Astrocyte (in vitro differentiated cells and primary cell): ENCODE measurements around the gene HERC2. TPM values are rescaled to one million over a fixed set of nuclear protein-coding genes. Genes with fewer than 3 reads are reported as not detected.

Experiments used
- DNase-seq: peaks from one replicate; pipeline ENCODE4 v3.0.0-alpha.2; 2010; ENCODE audit warnings: low read depth
- FAIRE-seq: peaks from 2 replicates; lab custom pipeline; 2011; peaks lifted over from hg19 to GRCh38; lab: Jason Lieb, UNC
- H2AFZ ChIP-seq: 2 replicates; pipeline ENCODE4 v1.6.0; 2012; ENCODE audit warnings: low read depth, low read length, inconsistent platforms
- H3K27ac ChIP-seq: 2 replicates; pipeline ENCODE4 v1.5.1; 2011; ENCODE audit warnings: low read depth, low read length, inconsistent platforms
- H3K27me3 ChIP-seq: 2 replicates; pipeline ENCODE4 v1.6.0; 2011; ENCODE audit warnings: low read length, inconsistent platforms; ENCODE audit not compliant: insufficient read depth
- H3K36me3 ChIP-seq: 2 replicates; pipeline ENCODE4 v1.5.1; 2011; ENCODE audit warnings: low read length, inconsistent platforms; ENCODE audit not compliant: insufficient read depth
- H3K4me1 ChIP-seq: 2 replicates; pipeline ENCODE4 v1.5.1; 2011; ENCODE audit warnings: low read length, inconsistent platforms; ENCODE audit not compliant: insufficient read depth
- H3K4me2 ChIP-seq: 2 replicates; pipeline ENCODE4 v1.6.0; 2012; ENCODE audit warnings: low read length, inconsistent platforms
- H3K4me3 ChIP-seq: 2 replicates; pipeline ENCODE4 v1.5.1; 2011; ENCODE audit warnings: low read depth, mild to moderate bottlenecking, low read length, inconsistent platforms; ENCODE audit not compliant: insufficient read depth
- H3K79me2 ChIP-seq: 2 replicates; pipeline ENCODE4 v1.6.0; 2012; ENCODE audit warnings: mild to moderate bottlenecking, low read length, inconsistent platforms; ENCODE audit not compliant: insufficient read depth
- H3K9ac ChIP-seq: 2 replicates; pipeline ENCODE4 v1.6.0; 2012; ENCODE audit warnings: mild to moderate bottlenecking, low read length, inconsistent platforms
- H3K9me3 ChIP-seq: 2 replicates; pipeline ENCODE4 v1.5.1; 2012; ENCODE audit warnings: low read depth, mild to moderate bottlenecking, low read length, inconsistent platforms; ENCODE audit not compliant: insufficient read depth
- H4K20me1 ChIP-seq: 2 replicates; pipeline ENCODE4 v1.6.0; 2012; ENCODE audit warnings: low read length, inconsistent platforms; ENCODE audit not compliant: insufficient read depth
- H3K27ac Mint-ChIP-seq: one replicate; pipeline ENCODE4 v1.8.0; 2021; ENCODE audit warnings: mild to moderate bottlenecking, mixed read lengths; ENCODE audit not compliant: unreplicated experiment
- H3K27me3 Mint-ChIP-seq: one replicate; pipeline ENCODE4 v1.8.0; 2021; ENCODE audit warnings: low read depth, mixed read lengths; ENCODE audit not compliant: unreplicated experiment
- H3K36me3 Mint-ChIP-seq: one replicate; pipeline ENCODE4 v1.8.0; 2021; ENCODE audit warnings: low read depth, mixed read lengths; ENCODE audit not compliant: unreplicated experiment
- H3K4me1 Mint-ChIP-seq: one replicate; pipeline ENCODE4 v1.8.0; 2021; ENCODE audit warnings: low read depth, mixed read lengths; ENCODE audit not compliant: unreplicated experiment
- H3K4me3 Mint-ChIP-seq: one replicate; pipeline ENCODE4 v1.8.0; 2021; ENCODE audit warnings: mild to moderate bottlenecking, moderate library complexity, mixed read lengths; ENCODE audit not compliant: unreplicated experiment
- H3K9me3 Mint-ChIP-seq: one replicate; pipeline ENCODE4 v1.8.0; 2021; ENCODE audit warnings: mild to moderate bottlenecking, mixed read lengths; ENCODE audit not compliant: unreplicated experiment
- EZH2 ChIP-seq: IDR thresholded peaks from 2 replicates; pipeline ENCODE4 v1.6.1; 2012; ENCODE audit warnings: mild to moderate bottlenecking, low read length, inconsistent platforms; ENCODE audit not compliant: insufficient read depth
- total RNA-seq: library from RNA; stranded (reverse); gene quantifications from 2 replicates; pipeline ENCODE4 v1.2.1, GENCODE V29; 2021
- TF ChIP-seq, protein P1 (sequence below): IDR thresholded peaks from 2 replicates; pipeline ENCODE4 v1.5.1; 2011; ENCODE audit warnings: low read depth, mild to moderate bottlenecking, inconsistent platforms, low read length, moderate library complexity; ENCODE audit not compliant: insufficient read depth

The HERC2 gene
- total RNA-seq, 1 donor from 2014 or later, result 61.5 TPM

DNA sequence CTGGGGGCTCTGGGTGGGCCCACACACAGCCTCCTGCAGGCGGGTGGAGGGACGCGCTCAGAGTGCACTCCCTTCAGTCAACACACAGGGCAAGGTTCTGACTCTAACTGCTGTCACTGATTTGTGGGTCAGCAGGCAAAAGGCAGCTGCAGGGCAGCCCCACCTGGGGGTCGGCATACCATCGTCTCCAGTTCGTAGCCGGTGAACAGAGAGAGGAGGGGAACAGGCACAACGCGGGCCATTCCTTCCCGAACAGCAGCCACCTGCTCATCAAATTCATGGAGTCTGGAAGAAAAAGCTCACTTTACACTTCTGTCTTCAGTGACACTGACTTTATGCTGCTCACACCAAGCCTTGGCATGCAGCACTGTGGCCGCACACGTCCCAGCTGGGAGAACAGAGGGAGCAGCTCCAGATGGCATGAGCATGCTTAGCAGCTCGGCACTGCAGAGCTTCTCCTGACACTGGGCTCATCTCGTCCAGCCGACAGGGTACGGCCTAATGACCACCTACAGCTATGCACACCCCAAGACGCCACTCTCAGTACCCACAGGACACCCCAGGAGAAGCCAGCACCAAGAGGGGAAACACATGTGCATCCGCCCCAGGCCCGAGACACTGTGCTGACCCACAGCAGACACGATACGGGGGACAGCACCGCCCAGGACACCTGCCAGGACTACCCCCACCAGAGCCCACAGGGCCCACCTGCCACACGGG lies 208.4 kb downstream of the HERC2 start:
- Histone ChIP-seq H3K4me3 (no peak overlapping the region), H3K4me2 (no peak overlapping the region), H3K27me3 (no peaks in the 10 kb centered on the region), H3K4me1 (peaks cover 7% of the 10 kb centered on the region), H4K20me1 (peaks cover 29% of the 10 kb centered on the region), H3K9ac (no peak overlapping the region), H2AFZ (no peak overlapping the region), H3K9me3 (no peaks in the 10 kb centered on the region), H3K79me2 (no peaks in the 10 kb centered on the region), H3K27ac (no peak overlapping the region), H3K36me3 (peaks cover 15% of the 10 kb centered on the region)
- Mint-ChIP-seq H3K36me3 (peaks cover 35% of the 10 kb centered on the region), H3K27me3 (no peaks in the 10 kb centered on the region), H3K27ac (no peak overlapping the region), H3K4me3 (no peak overlapping the region), H3K9me3 (no peaks in the 10 kb centered on the region), H3K4me1 (peaks cover 11% of the 10 kb centered on the region)
- no peak for TF ChIP-seq EZH2
- TF ChIP-seq, protein P1, sequence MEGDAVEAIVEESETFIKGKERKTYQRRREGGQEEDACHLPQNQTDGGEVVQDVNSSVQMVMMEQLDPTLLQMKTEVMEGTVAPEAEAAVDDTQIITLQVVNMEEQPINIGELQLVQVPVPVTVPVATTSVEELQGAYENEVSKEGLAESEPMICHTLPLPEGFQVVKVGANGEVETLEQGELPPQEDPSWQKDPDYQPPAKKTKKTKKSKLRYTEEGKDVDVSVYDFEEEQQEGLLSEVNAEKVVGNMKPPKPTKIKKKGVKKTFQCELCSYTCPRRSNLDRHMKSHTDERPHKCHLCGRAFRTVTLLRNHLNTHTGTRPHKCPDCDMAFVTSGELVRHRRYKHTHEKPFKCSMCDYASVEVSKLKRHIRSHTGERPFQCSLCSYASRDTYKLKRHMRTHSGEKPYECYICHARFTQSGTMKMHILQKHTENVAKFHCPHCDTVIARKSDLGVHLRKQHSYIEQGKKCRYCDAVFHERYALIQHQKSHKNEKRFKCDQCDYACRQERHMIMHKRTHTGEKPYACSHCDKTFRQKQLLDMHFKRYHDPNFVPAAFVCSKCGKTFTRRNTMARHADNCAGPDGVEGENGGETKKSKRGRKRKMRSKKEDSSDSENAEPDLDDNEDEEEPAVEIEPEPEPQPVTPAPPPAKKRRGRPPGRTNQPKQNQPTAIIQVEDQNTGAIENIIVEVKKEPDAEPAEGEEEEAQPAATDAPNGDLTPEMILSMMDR, result no peak
- DNase-seq (no peak), FAIRE-seq (no peak)

DNA sequence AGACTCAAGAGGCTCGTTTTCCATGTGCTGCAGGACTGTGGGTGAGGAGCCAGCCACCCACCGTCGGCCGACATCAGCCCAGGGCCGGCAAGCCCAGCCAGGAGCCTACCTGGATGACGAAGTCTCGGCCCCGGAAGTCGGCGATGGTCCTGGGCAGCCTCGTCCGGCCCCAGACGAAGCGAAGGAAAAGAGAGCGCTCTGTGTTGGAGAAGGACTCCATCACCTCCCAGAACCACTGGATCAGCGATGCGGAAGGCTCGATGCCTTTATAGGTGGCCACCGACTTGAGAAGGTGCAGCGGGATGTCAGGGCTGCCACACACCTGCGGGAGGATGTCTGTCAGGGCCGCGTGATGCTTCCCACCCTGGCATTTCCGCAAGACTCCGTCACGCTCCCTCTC lies 209.0 kb downstream of the HERC2 start:
- Histone ChIP-seq H4K20me1 (peaks cover 29% of the 10 kb centered on the region), H3K79me2 (no peaks in the 10 kb centered on the region), H3K27me3 (no peaks in the 10 kb centered on the region), H2AFZ (no peak overlapping the region), H3K9me3 (no peaks in the 10 kb centered on the region), H3K36me3 (peaks cover 15% of the 10 kb centered on the region), H3K4me3 (no peak overlapping the region), H3K9ac (no peak overlapping the region), H3K27ac (no peak overlapping the region), H3K4me1 (peaks cover 7% of the 10 kb centered on the region), H3K4me2 (no peak overlapping the region)
- no peaks in the 10 kb centered on the region for H3K27me3 Mint-ChIP-seq
- H3K27ac Mint-ChIP-seq, result no peak overlapping the region
- FAIRE-seq, result no peak
- H3K9me3 Mint-ChIP-seq, result no peaks in the 10 kb centered on the region
- peaks cover 11% of the 10 kb centered on the region for H3K4me1 Mint-ChIP-seq
- DNase-seq, result no peak
- H3K4me3 Mint-ChIP-seq, result no peak overlapping the region
- TF ChIP-seq, protein P1, result no peak
- TF ChIP-seq EZH2, result no peak
- H3K36me3 Mint-ChIP-seq, result peaks cover 32% of the 10 kb centered on the region

DNA sequence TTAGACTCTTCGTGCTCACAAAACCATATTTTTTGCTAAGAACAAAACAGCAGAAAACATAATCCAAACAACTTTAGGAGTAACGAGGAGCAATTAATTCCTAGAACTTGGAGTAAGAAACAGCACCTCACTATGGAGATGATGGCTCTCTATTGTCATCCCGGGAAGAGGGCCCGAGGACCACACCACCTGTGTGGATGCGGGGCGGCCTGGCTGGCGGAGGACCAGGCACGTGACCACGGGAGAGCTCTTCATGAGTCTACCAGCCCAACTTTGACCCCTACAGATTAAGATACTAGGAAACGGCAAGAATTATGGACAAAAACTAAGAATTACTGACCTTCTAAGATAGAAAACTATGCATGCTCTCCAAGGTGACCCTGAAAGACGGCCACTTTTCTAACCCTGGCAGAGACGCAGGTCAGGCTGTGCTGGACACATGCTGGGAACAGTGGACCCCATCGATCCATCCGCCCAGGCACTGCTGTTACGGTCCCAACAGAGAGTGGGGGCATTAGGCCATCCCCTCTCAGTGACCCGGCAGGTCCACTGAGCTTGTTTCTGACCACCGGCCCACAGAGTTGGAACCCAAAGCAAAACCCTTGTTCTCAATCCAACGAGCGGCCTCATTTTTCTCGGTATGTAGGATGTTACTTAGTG lies 209.7 kb downstream of the HERC2 start:
- no peaks in the 10 kb centered on the region for H3K9me3 Mint-ChIP-seq
- H3K36me3 Mint-ChIP-seq, result peaks cover 25% of the 10 kb centered on the region
- DNase-seq (no peak), FAIRE-seq (no peak)
- no peak overlapping the region for H2AFZ ChIP-seq
- H4K20me1 ChIP-seq, result peaks cover 29% of the 10 kb centered on the region
- H3K4me2 ChIP-seq, result no peak overlapping the region
- TF ChIP-seq EZH2, result no peak
- TF ChIP-seq, protein P1, result no peak
- H3K4me3 Mint-ChIP-seq, result no peak overlapping the region
- no peak overlapping the region for H3K4me3 ChIP-seq
- no peak overlapping the region for H3K27ac ChIP-seq
- H3K79me2 ChIP-seq, result no peaks in the 10 kb centered on the region
- peaks cover 9% of the 10 kb centered on the region for H3K4me1 ChIP-seq
- H3K9ac ChIP-seq, result no peak overlapping the region
- no peaks in the 10 kb centered on the region for H3K27me3 ChIP-seq
- no peaks in the 10 kb centered on the region for H3K9me3 ChIP-seq
- no peak overlapping the region for H3K27ac Mint-ChIP-seq
- peaks cover 11% of the 10 kb centered on the region for H3K4me1 Mint-ChIP-seq
- H3K27me3 Mint-ChIP-seq, result no peaks in the 10 kb centered on the region
- peaks cover 15% of the 10 kb centered on the region for H3K36me3 ChIP-seq
